HFF-Myc (cell line): ENCODE measurements around the gene ELMO1.

Experiments
- DNase-seq: peaks from one replicate; pipeline ENCODE4 v3.0.0-alpha.2; 2011; ENCODE audit warnings: low read depth; ENCODE audit errors: extremely low read depth
- H3K4me3 ChIP-seq: replicated peaks from 2 replicates; pipeline ENCODE4 v1.5.1; 2011; ENCODE audit warnings: low read depth, mild to moderate bottlenecking, control low read depth, low read length
- CTCF ChIP-seq: IDR thresholded peaks from 2 replicates; pipeline ENCODE4 v1.5.1; 2012; ENCODE audit warnings: mild to moderate bottlenecking, low read depth, low read length, control low read depth; ENCODE audit errors: missing control alignments

The ELMO1 gene

DNA sequence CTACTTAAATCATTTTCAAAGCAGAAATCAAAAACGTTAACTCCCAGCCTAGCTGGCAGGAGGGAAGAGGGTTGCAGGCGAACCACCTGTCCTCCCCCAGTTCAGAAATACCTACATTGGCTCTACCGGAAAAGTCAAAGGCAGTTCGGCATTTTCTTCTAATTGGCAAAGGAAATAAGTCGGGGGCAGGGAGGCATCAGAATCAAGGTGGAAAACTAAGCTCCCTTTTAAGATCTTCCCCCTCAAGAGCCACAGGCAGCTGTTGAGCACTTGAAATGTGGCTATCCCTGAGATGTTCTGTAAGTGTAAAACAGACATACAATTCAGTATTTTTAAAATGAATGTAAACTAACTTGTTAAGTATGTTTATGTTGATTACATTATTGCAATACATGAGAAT, 957 bp upstream of the ELMO1 start:
- no peak for DNase-seq
- H3K4me3 ChIP-seq: no peak overlapping the region
- TF ChIP-seq CTCF: no peak

GRCh38 chr7:37448011-37448635, 541 bp downstream of the ELMO1 start:
- no peak for TF ChIP-seq CTCF
- peak overlapping the region; percentile 15; the same call in 1 of the 2 replicates for H3K4me3 ChIP-seq
- no peak for DNase-seq

- no peak for TF ChIP-seq CTCF
- no peak for DNase-seq
These were observed 2.3 kb downstream of the ELMO1 start for GRCh38 chr7:37446371-37446770.

DNA sequence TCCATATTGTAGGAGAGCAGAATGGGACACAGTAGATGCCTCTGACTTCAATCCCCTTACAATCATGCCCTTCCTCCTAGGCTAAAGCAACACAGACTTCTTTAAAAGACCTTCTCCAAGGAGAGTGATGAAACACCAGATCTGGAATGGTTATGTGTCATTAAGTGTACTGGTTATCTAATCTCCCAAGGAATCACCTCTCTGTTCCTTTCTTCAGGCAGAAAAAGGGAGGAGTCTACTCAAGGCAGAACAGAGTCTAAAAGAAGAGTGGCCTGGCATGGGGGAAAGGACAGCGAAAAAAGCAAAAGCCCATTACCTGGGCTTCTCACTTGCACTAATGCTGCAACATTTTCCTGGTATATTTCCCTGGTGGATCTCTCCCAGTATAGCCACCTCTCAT, 2.9 kb downstream of the ELMO1 start:
- DNase-seq: no peak
- no peak for TF ChIP-seq CTCF
- no peak overlapping the region for H3K4me3 ChIP-seq

More at GRCh38 chr7:37446371-37446770, 2.3 kb downstream of the ELMO1 start:
- no peak overlapping the region for H3K4me3 ChIP-seq

GRCh38 chr7:37445064-37445723, 3.5 kb downstream of the ELMO1 start:
- DNase-seq: no peak
- H3K4me3 ChIP-seq: no peak overlapping the region
- TF ChIP-seq CTCF: no peak

- TF ChIP-seq CTCF: no peak
- DNase-seq: no peak
- no peak overlapping the region for H3K4me3 ChIP-seq
These were observed 5.0 kb downstream of the ELMO1 start for GRCh38 chr7:37443627-37444026.
